K562 (cell line): ENCODE measurements around the gene OLFML2A. TPM values are rescaled to one million over a fixed set of nuclear protein-coding genes. Genes with fewer than 3 reads are reported as not detected.
A peak's percentile ranks its signal among the peaks of the same experiment; 100 is the strongest.

Source experiments
- BDP1 ChIP-seq: IDR thresholded peaks from 3 replicates; pipeline ENCODE4 v1.6.1; 2011; ENCODE audit not compliant: insufficient read length, insufficient read depth
- BRD9 ChIP-seq: fragments of 450-650 bp; IDR thresholded peaks from 2 replicates; pipeline ENCODE4 v1.6.1; 2018; ENCODE audit warnings: low read depth; ENCODE audit not compliant: partially characterized antibody
- EWSR1 ChIP-seq: fragments of 450-650 bp; IDR thresholded peaks from 2 replicates; pipeline ENCODE4 v1.6.1; 2018; ENCODE audit warnings: borderline replicate concordance, mild to moderate bottlenecking, low read depth, moderate library complexity; ENCODE audit not compliant: partially characterized antibody
- FIP1L1 ChIP-seq: fragments of 200-400 bp; formaldehyde crosslinking; IDR thresholded peaks from 2 replicates; pipeline ENCODE4 v1.6.1; 2018; ENCODE audit warnings: mild to moderate bottlenecking, low read depth, low read length; ENCODE audit not compliant: poor library complexity, severe bottlenecking
- HDAC3 ChIP-seq: fragments of 450-650 bp; IDR thresholded peaks from 2 replicates; pipeline ENCODE4 v1.6.1; 2018; ENCODE audit warnings: borderline replicate concordance, mild to moderate bottlenecking, moderate library complexity; ENCODE audit not compliant: partially characterized antibody
- HMGN3 ChIP-seq: IDR thresholded peaks from 2 replicates; pipeline ENCODE4 v1.6.1; 2011; ENCODE audit warnings: borderline replicate concordance, low read depth, mild to moderate bottlenecking, mixed read lengths, low read length; ENCODE audit not compliant: insufficient read length; ENCODE audit errors: extremely low read depth
- MIER1 ChIP-seq: fragments of 450-650 bp; IDR thresholded peaks from 2 replicates; pipeline ENCODE4 v1.6.1; 2016; ENCODE audit warnings: antibody characterized with exemption, mild to moderate bottlenecking, low read depth
- RAD51 ChIP-seq: fragments of 450-650 bp; IDR thresholded peaks from 2 replicates; pipeline ENCODE4 v1.7.1; 2016; ENCODE audit warnings: low read depth, mild to moderate bottlenecking, borderline replicate concordance
- RHOXF2B ChIP-seq: fragments of 250-450 bp; sonication (Bioruptor Pico); conservative IDR thresholded peaks from 2 replicates; pipeline ENCODE4 v1.5.1; 2021
- TEAD2 ChIP-seq: fragments of 450-650 bp; IDR thresholded peaks from 2 replicates; pipeline ENCODE4 v1.6.1; 2016; ENCODE audit warnings: missing genetic modification characterization, control low read depth, missing compliant biosample characterization
- ZNF408 ChIP-seq: fragments of 250-450 bp; sonication (Bioruptor Pico); IDR thresholded peaks from 2 replicates; pipeline ENCODE4 v1.4.0; 2020; ENCODE audit warnings: low read depth, mild to moderate bottlenecking, moderate library complexity
- ZNF764 ChIP-seq: fragments of 250-450 bp; sonication (Bioruptor Pico); IDR thresholded peaks from 2 replicates; pipeline ENCODE4 v1.4.0; 2020; ENCODE audit warnings: low read depth, mild to moderate bottlenecking, moderate library complexity
- polyA plus RNA-seq, 8 experiments: library from polyadenylated mRNA; depleted of rRNA in 4 of 8; stranded (reverse) in 5 of 8; unstranded in 3 of 8; fragments of >200 nt; fragmentation: Nextera tagmentation in 2 of 8; fragmentation: Illumina TruSeq in 1 of 8; extraction: Ambion mirVana in 2 of 8; extraction: Trizol in 1 of 8; gene quantifications; 2 replicates each; pipeline versions ENCODE4 v1.2.1 to v1.2.3, GENCODE V29; 2011 to 2014; ENCODE audit warnings: inconsistent platforms in 1 of 8, missing spikeins in 1 of 8
- total RNA-seq, 7 experiments: library from RNA; depleted of rRNA in 6 of 7; stranded (reverse); fragments of >200 nt in 6 of 7; fragmentation: Illumina TruSeq in 2 of 7; extraction: Trizol in 2 of 7; gene quantifications; 2 replicates each; pipeline versions ENCODE4 v1.2.1 to v1.2.3, GENCODE V29; 2011 to 2021; ENCODE audit warnings: low replicate concordance in 1 of 7
- TF ChIP-seq, protein P1 (sequence below): fragments of 450-650 bp; IDR thresholded peaks from 2 replicates; pipeline ENCODE4 v1.6.1; 2016; ENCODE audit warnings: antibody characterized with exemption
- TF ChIP-seq, protein P2 (sequence below): fragments of 450-650 bp; formaldehyde crosslinking; IDR thresholded peaks from 2 replicates; pipeline ENCODE4 v1.4.0; 2020; ENCODE audit warnings: mild to moderate bottlenecking
- TF ChIP-seq, protein P3 (sequence below): sonication (generic); formaldehyde crosslinking; IDR thresholded peaks from 2 replicates; pipeline ENCODE4 v1.8.1; 2022; ENCODE audit warnings: missing genetic modification reagents
- TF ChIP-seq, protein P4 (sequence below): fragments of 250-450 bp; sonication (Bioruptor Pico); IDR thresholded peaks from 2 replicates; pipeline ENCODE4 v1.5.0; 2020; ENCODE audit warnings: mild to moderate bottlenecking, borderline replicate concordance
- TF ChIP-seq, protein P5 (sequence below), 2 experiments: fragments of 250-450 bp in 1 of 2; fragments of 450-650 bp in 1 of 2; sonication (Bioruptor Pico) in 1 of 2; IDR thresholded peaks; 2 replicates each; pipeline versions ENCODE4 v1.6.1 to v1.8.0; 2016 to 2021; ENCODE audit warnings: mild to moderate bottlenecking in 2 of 2, moderate library complexity in 2 of 2, missing compliant biosample characterization in 1 of 2, missing genetic modification characterization in 1 of 2

Gene OLFML2A
- total and polyA plus RNA-seq, 9 of the 15 experiments (the other 6 are each of a cell fraction or from before 2014, with no cell fraction given) = 0.16 TPM; not detected in 8

DNA sequence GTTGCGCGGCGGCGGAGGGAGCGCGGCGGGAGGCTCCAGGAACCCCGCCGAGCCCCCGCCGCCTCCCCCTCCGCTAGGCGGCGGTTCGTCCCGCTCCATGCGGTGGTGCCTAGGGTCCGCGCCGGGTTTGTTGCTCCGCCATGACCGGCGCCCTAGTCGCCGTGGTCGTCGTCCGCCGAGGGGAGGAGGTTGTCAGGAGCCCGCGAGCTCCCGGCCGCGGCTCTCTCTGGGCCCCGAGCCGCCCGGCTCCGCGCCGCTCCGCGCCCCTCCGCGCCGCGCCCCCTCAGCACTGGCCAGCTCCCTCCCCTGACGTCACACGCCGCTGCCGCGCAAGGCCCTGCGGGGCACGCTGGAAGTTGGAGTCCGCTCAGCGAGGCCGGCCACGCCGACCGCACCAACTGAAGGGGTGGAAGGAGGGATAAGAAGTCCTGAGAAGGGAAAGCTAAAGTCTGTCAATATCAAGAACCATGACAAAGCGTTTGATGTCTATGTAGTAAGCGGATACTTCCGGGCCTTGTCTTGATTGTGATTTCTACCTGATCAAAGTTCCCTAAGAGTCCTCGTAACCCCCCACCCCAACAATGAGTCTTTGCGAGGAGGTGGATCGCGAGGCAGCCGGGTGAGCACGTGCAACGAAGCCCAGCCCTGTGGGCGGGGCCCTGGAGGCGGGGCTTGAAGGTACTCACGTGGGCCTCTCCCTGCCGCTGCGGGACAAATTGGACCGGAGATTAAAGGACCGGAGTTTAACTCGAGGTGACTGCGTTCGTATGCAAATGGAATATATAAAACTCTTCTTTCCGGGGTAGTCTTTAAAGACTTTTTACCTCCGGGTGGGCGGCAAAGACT lies 5.7 kb upstream of the OLFML2A start, which contains the start of gene NR6A1 (continued):
- TF ChIP-seq FIP1L1 (peak; percentile 89), RHOXF2B (CRISPR knock-in tag) (no peak), BRD9 (no peak), TEAD2 (tag) (no peak), ZNF764 (CRISPR knock-in tag) (no peak), EWSR1 (no peak), HDAC3 (peak; percentile 69), HMGN3 (peak; percentile 68), MIER1 (peak; percentile 65), BDP1 (no peak), ZNF408 (CRISPR knock-in tag) (no peak), RAD51 (peak; percentile 87)
- TF ChIP-seq, protein P1, sequence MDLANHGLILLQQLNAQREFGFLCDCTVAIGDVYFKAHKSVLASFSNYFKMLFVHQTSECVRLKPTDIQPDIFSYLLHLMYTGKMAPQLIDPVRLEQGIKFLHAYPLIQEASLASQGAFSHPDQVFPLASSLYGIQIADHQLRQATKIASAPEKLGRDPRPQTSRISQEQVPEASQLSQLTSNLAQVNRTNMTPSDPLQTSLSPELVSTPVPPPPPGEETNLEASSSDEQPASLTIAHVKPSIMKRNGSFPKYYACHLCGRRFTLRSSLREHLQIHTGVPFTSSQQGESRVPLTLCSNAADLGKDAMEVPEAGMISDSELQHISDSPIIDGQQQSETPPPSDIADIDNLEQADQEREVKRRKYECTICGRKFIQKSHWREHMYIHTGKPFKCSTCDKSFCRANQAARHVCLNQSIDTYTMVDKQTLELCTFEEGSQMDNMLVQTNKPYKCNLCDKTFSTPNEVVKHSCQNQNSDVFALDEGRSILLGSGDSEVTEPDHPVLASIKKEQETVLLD = peak; percentile 32; the same call in 1 of the 2 replicates
- TF ChIP-seq, protein P2, sequence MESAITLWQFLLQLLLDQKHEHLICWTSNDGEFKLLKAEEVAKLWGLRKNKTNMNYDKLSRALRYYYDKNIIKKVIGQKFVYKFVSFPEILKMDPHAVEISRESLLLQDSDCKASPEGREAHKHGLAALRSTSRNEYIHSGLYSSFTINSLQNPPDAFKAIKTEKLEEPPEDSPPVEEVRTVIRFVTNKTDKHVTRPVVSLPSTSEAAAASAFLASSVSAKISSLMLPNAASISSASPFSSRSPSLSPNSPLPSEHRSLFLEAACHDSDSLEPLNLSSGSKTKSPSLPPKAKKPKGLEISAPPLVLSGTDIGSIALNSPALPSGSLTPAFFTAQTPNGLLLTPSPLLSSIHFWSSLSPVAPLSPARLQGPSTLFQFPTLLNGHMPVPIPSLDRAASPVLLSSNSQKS (CRISPR knock-in tag) = no peak
- TF ChIP-seq, protein P3, sequence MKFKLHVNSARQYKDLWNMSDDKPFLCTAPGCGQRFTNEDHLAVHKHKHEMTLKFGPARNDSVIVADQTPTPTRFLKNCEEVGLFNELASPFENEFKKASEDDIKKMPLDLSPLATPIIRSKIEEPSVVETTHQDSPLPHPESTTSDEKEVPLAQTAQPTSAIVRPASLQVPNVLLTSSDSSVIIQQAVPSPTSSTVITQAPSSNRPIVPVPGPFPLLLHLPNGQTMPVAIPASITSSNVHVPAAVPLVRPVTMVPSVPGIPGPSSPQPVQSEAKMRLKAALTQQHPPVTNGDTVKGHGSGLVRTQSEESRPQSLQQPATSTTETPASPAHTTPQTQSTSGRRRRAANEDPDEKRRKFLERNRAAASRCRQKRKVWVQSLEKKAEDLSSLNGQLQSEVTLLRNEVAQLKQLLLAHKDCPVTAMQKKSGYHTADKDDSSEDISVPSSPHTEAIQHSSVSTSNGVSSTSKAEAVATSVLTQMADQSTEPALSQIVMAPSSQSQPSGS (CRISPR knock-in tag) = peak; percentile 86; the same call in 1 of the 2 replicates
- TF ChIP-seq, protein P4, sequence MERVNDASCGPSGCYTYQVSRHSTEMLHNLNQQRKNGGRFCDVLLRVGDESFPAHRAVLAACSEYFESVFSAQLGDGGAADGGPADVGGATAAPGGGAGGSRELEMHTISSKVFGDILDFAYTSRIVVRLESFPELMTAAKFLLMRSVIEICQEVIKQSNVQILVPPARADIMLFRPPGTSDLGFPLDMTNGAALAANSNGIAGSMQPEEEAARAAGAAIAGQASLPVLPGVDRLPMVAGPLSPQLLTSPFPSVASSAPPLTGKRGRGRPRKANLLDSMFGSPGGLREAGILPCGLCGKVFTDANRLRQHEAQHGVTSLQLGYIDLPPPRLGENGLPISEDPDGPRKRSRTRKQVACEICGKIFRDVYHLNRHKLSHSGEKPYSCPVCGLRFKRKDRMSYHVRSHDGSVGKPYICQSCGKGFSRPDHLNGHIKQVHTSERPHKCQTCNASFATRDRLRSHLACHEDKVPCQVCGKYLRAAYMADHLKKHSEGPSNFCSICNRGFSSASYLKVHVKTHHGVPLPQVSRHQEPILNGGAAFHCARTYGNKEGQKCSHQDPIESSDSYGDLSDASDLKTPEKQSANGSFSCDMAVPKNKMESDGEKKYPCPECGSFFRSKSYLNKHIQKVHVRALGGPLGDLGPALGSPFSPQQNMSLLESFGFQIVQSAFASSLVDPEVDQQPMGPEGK (CRISPR knock-in tag) = no peak
- TF ChIP-seq, protein P5, sequence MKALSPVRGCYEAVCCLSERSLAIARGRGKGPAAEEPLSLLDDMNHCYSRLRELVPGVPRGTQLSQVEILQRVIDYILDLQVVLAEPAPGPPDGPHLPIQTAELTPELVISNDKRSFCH (CRISPR knock-in tag; IDR thresholded peaks at IDR 0.05) = no peak
- TF ChIP-seq, protein P5 (tag; IDR thresholded peaks at IDR 0.05) = peak; percentile 64
